Measurements from ENCODE around the gene DIDO1.

Gene DIDO1

DNA sequence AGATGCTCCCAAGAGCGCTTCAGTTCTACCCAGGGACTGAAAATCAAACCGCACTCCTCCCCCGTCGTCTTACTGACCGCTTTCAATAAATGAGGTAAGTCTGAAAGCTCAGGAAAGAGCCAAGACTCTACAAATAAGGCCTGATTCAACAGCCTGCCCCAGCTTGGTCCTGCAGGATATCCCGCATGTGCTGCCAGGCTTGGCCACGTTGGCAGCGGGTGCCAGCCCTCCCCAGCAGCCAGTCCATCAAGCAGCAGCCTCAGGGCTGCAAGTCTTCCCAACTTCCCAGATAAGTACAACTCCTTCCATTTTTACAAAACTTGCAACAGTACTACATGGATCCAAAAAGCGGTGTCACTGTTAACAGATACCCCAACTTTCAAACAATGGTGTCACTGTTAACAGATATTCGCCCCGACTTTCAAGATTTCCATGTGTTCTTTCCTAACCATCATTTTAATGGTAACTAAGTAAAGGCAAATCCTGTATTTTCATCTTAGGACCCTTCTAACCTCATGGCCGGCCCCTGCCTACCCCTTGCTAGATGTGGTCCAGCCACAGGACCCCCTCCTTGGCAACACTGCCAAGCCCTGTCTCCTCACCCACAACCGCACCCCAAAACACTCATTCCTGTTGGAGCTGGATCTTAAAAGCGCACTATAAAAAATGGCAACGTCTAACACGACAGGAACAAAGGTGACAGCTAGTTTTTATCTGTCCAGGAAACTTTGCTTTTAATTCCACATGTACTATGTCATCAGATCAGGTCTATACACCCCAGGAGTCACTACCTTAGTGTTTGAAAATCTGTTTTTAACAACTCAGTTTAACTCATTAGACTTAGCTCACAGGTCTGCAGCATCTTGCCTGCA is 28.0 kb downstream of the DIDO1 start:
- Histone ChIP-seq H3K4me3 (ENCODE audit: low read length) (no peak overlapping the region), H3K9ac (ENCODE audit: low read length) (no peak overlapping the region), H3K27me3 (ENCODE audit: control insufficient read depth, insufficient read depth, low read length) (no peaks in the 10 kb centered on the region), H3K36me3 (ENCODE audit: control insufficient read depth, insufficient read depth, low read length) (peaks cover 20% of the 10 kb centered on the region), H3K9me3 (ENCODE audit: control insufficient read depth, low read length) (no peaks in the 10 kb centered on the region), H3K4me1 (ENCODE audit: control insufficient read depth, insufficient read depth, low read length) (peaks cover 41% of the 10 kb centered on the region)

DNA sequence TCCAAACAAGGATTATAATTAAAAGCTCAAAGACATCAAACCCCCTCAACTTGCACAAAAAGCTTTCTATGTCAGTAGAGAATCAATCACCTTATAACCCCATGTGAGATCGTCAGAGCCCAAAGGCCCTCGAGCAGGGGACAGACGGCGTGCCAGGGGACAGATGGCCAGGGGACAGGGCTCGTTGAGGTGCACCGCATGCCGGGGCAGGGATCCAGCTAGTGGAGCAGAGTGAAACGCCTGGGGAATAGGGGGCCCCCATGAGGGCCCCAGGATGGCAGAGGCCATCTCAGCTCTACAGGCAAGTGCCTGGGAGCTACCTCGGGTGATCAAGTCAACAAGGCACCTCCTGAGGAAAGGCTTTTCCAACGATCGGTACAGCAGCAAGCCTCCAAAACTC is 28.6 kb downstream of the DIDO1 start:
- H3K36me3 ChIP-seq (ENCODE audit: control insufficient read depth, insufficient read depth, low read length), result peaks cover 27% of the 10 kb centered on the region
- H3K4me3 ChIP-seq (ENCODE audit: low read length), result no peak overlapping the region
- H3K27me3 ChIP-seq (ENCODE audit: control insufficient read depth, insufficient read depth, low read length), result no peaks in the 10 kb centered on the region
- H3K9ac ChIP-seq (ENCODE audit: low read length), result no peak overlapping the region
- no peaks in the 10 kb centered on the region for H3K9me3 ChIP-seq (ENCODE audit: control insufficient read depth, low read length)
- H3K4me1 ChIP-seq (ENCODE audit: control insufficient read depth, insufficient read depth, low read length), result peaks cover 41% of the 10 kb centered on the region

DNA sequence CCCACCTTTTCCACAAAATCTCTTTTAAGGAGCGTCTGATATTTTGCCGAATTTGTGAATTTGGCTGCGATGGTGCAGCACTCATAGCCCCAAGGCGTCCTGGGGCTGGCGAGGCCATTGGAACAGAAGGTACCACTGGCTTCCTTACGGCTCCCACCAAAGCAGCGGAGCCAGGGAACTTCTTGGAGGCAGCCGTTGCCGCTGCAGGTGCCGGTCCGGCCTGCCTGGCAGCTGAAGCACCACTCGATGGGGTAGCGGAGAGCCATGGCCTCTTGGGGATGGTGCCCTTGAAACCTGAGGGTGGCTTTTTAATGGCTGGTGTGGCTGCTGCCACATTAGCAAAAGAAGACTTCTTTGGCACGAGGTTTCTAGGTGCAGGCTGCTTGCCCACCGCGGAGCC is 29.8 kb downstream of the DIDO1 start:
- Histone ChIP-seq H3K4me1 (ENCODE audit: control insufficient read depth, insufficient read depth, low read length) (peaks cover 41% of the 10 kb centered on the region), H3K4me3 (ENCODE audit: low read length) (no peak overlapping the region), H3K27me3 (ENCODE audit: control insufficient read depth, insufficient read depth, low read length) (no peaks in the 10 kb centered on the region), H3K9ac (ENCODE audit: low read length) (no peak overlapping the region), H3K9me3 (ENCODE audit: control insufficient read depth, low read length) (no peaks in the 10 kb centered on the region), H3K36me3 (ENCODE audit: control insufficient read depth, insufficient read depth, low read length) (peaks cover 34% of the 10 kb centered on the region)

DNA sequence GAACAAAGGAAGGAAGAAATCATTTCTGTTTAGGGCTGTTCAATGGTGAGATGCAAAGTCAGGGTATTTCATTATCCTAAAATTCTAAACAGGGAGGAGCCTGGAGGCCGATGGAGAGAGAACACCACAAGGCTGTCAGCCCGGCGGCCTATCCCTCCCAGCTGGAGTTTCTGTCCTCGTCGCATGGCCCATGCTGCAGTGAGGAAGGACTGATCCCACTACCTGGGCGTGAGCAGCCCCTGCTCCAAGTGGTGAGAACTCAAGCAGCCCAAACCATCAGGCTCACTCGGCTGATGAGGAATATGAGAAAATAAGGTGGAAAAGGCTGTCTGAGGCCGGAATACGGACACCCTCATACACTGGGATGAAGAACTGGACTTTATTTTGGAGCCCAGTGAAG is 30.8 kb downstream of the DIDO1 start:
- peaks cover 32% of the 10 kb centered on the region for H3K4me1 ChIP-seq (ENCODE audit: control insufficient read depth, insufficient read depth, low read length)
- H3K9ac ChIP-seq (ENCODE audit: low read length), result no peak overlapping the region
- no peak overlapping the region for H3K4me3 ChIP-seq (ENCODE audit: low read length)
- peaks cover 38% of the 10 kb centered on the region for H3K36me3 ChIP-seq (ENCODE audit: control insufficient read depth, insufficient read depth, low read length)
- no peaks in the 10 kb centered on the region for H3K9me3 ChIP-seq (ENCODE audit: control insufficient read depth, low read length)
- no peaks in the 10 kb centered on the region for H3K27me3 ChIP-seq (ENCODE audit: control insufficient read depth, insufficient read depth, low read length)

DNA sequence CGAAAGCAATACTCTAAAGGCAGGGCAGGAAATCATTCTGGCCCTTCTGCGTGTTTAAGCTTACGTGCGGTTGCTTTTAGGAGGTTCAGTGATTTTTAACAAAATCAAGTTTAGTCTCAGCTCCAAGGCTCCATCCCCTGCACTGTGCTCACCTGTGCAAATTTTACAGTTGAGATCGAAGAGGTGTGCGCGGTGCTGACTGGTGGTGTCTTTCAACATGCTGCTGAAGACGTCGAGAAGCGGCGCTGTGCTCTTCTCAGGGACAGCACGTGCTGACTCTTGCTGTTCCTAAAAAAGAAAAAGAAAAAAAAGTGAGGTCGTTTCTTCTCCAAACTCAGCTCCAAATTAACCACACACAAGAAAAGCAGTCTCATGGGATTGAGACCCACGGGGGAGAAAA is 32.0 kb downstream of the DIDO1 start:
- Histone ChIP-seq H3K4me3 (ENCODE audit: low read length) (no peak overlapping the region), H3K9ac (ENCODE audit: low read length) (no peak overlapping the region), H3K9me3 (ENCODE audit: control insufficient read depth, low read length) (no peaks in the 10 kb centered on the region), H3K4me1 (ENCODE audit: control insufficient read depth, insufficient read depth, low read length) (peaks cover 19% of the 10 kb centered on the region), H3K27me3 (ENCODE audit: control insufficient read depth, insufficient read depth, low read length) (no peaks in the 10 kb centered on the region), H3K36me3 (ENCODE audit: control insufficient read depth, insufficient read depth, low read length) (peaks cover 45% of the 10 kb centered on the region)

- Histone ChIP-seq H3K36me3 (ENCODE audit: control insufficient read depth, insufficient read depth, low read length) (peaks cover 50% of the 10 kb centered on the region), H3K4me3 (ENCODE audit: low read length) (no peak overlapping the region), H3K9me3 (ENCODE audit: control insufficient read depth, low read length) (no peaks in the 10 kb centered on the region), H3K27me3 (ENCODE audit: control insufficient read depth, insufficient read depth, low read length) (no peaks in the 10 kb centered on the region), H3K4me1 (ENCODE audit: control insufficient read depth, insufficient read depth, low read length) (peaks cover 13% of the 10 kb centered on the region), H3K9ac (ENCODE audit: low read length) (no peak overlapping the region)
Measured at GRCh38 chr20:62893700-62894099, 32.6 kb downstream of the DIDO1 start.

DNA sequence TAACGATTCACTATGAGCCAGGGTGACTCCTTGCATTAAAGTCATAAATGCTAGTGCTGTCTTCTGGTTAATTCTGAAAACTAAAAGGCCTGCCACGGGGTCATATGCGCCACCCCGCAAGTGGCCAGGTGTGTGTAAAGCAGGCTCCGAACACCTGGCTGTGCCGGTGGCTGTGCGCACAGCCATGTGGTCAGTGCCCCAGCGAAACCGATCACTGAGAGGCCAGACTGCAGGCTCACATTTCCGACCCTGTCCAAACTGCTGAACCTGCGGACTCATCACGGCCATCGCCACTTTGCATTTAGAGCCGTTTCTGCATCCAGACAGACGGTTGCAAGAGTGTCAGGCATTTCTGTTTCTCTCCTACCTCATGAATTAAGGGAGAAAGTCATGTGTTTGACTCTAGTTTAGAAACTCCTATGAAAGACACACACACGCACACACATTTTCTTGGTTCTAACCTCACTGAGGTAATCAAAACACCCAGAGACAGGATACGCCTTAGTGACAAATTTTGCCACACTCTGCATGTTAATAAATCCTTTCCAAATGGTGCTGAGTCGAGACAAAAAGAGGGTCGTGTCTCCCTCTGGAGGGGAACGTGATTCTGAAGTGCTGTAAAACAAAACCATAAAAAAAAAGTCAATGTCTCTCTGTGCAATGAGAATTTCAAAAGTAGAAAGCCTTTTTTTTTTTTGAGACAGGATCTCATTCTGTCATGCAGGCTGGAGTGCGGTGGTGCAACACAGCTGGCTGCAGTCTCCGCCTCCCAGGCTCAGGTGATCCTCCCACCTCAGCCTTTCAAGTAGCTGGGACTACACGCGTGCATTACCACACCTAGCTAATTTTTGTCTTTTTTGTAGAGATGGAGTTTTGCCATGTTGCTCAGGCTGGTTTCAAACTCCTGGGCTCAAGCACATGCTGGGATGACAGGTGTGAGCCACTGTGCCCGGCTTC is 33.7 kb downstream of the DIDO1 start:
- Histone ChIP-seq H3K27me3 (ENCODE audit: control insufficient read depth, insufficient read depth, low read length) (no peaks in the 10 kb centered on the region), H3K4me3 (ENCODE audit: low read length) (no peak overlapping the region), H3K9me3 (ENCODE audit: control insufficient read depth, low read length) (no peaks in the 10 kb centered on the region), H3K4me1 (ENCODE audit: control insufficient read depth, insufficient read depth, low read length) (peaks cover 3% of the 10 kb centered on the region), H3K36me3 (ENCODE audit: control insufficient read depth, insufficient read depth, low read length) (peaks cover 58% of the 10 kb centered on the region), H3K9ac (ENCODE audit: low read length) (no peak overlapping the region)

DNA sequence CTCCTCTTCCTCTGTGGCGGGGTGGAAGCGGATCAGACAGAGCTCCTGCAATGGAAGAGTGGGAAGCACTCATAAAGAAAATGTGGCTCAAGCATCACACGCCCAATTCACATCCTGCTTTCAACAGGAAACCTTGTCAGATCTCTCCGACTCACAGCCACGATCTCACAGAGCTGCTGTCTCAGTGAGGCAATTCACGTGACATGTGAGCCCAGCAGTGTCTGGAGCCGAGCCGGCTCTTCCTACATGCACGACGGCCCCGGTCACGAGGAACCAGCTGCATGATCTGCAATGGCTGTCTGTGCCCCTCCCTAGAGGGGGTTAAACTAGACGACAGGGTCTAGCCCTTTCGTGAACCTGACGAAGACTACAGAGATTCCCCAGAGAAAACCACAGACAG is 35.2 kb downstream of the DIDO1 start:
- H3K4me3 ChIP-seq (ENCODE audit: low read length), result no peak overlapping the region
- no peak overlapping the region for H3K9ac ChIP-seq (ENCODE audit: low read length)
- H3K27me3 ChIP-seq (ENCODE audit: control insufficient read depth, insufficient read depth, low read length), result no peaks in the 10 kb centered on the region
- no peaks in the 10 kb centered on the region for H3K4me1 ChIP-seq (ENCODE audit: control insufficient read depth, insufficient read depth, low read length)
- no peaks in the 10 kb centered on the region for H3K9me3 ChIP-seq (ENCODE audit: control insufficient read depth, low read length)
- peaks cover 55% of the 10 kb centered on the region for H3K36me3 ChIP-seq (ENCODE audit: control insufficient read depth, insufficient read depth, low read length)

DNA sequence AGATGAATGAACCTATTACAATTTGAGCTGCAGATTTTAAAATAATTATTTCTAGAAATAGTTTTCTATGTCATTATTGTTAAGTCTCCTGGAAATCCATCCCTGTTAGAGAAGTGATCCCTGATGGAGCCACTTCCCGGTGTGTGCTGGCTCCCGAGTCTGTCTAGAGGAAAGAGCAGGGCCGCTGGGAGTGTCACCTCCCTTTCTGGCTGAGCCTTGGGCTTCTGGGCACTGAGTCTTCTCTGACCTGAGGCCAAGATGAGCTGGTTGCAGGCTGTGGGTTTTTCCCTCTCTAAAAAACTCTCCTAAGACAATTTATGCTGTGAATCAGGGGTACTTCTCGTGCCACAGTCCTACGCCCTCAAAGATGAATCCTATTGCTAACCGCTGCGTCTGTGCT is 35.9 kb downstream of the DIDO1 start:
- H3K9me3 ChIP-seq (ENCODE audit: control insufficient read depth, low read length), result no peaks in the 10 kb centered on the region
- H3K4me3 ChIP-seq (ENCODE audit: low read length), result no peak overlapping the region
- no peaks in the 10 kb centered on the region for H3K27me3 ChIP-seq (ENCODE audit: control insufficient read depth, insufficient read depth, low read length)
- no peak overlapping the region for H3K9ac ChIP-seq (ENCODE audit: low read length)
- H3K36me3 ChIP-seq (ENCODE audit: control insufficient read depth, insufficient read depth, low read length), result peaks cover 52% of the 10 kb centered on the region
- H3K4me1 ChIP-seq (ENCODE audit: control insufficient read depth, insufficient read depth, low read length), result no peaks in the 10 kb centered on the region

- no peaks in the 10 kb centered on the region for H3K4me1 ChIP-seq (ENCODE audit: control insufficient read depth, insufficient read depth, low read length)
- no peak overlapping the region for H3K9ac ChIP-seq (ENCODE audit: low read length)
- H3K4me3 ChIP-seq (ENCODE audit: low read length), result no peak overlapping the region
- peaks cover 52% of the 10 kb centered on the region for H3K36me3 ChIP-seq (ENCODE audit: control insufficient read depth, insufficient read depth, low read length)
- no peaks in the 10 kb centered on the region for H3K9me3 ChIP-seq (ENCODE audit: control insufficient read depth, low read length)
- no peaks in the 10 kb centered on the region for H3K27me3 ChIP-seq (ENCODE audit: control insufficient read depth, insufficient read depth, low read length)
Measured at GRCh38 chr20:62889871-62890270, 36.4 kb downstream of the DIDO1 start.

DNA sequence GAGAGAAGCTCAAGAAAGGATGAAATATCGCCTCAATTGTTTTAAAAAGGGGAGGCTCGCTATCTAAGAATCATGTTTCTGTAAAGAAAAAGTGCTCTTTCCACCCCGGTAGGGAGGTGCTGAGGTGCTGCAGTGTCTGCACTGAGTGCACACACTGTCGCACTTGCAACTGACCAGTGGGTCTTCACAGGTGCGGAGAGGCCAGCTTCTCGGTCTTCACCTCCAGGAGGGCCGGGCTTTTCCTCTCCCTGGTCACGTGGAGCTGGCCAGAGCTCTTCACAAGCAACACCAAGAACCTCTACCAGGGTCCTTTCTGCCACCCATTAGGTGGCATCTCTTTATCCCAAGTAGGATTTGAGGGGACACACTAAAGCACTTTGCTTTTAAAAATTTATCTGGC is 36.9 kb downstream of the DIDO1 start:
- Histone ChIP-seq H3K27me3 (ENCODE audit: control insufficient read depth, insufficient read depth, low read length) (no peaks in the 10 kb centered on the region), H3K4me1 (ENCODE audit: control insufficient read depth, insufficient read depth, low read length) (no peaks in the 10 kb centered on the region), H3K9me3 (ENCODE audit: control insufficient read depth, low read length) (no peaks in the 10 kb centered on the region), H3K9ac (ENCODE audit: low read length) (no peak overlapping the region), H3K4me3 (ENCODE audit: low read length) (no peak overlapping the region), H3K36me3 (ENCODE audit: control insufficient read depth, insufficient read depth, low read length) (peaks cover 49% of the 10 kb centered on the region)

DNA sequence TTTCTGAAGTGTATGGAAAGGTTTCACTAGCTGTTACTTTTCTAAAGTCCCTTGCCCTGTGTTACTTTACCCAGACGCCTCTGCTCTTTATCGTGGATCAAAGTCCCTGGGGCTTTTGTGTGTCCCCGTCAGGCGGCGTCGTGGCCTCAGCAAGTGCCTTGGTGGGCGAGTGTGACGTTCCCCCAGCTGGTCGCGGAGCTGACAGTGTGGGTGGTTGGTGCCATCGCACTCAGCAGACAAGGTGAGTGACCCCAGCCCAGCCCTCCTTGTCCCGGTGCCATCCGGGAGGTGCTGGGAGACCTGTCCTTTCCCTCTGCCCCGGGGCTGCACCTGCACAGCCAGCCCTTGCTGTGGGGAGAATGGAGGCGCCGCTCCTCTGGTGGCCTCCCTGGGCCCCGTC is 37.4 kb downstream of the DIDO1 start:
- H3K27me3 ChIP-seq (ENCODE audit: control insufficient read depth, insufficient read depth, low read length), result no peaks in the 10 kb centered on the region
- H3K4me3 ChIP-seq (ENCODE audit: low read length), result no peak overlapping the region
- H3K36me3 ChIP-seq (ENCODE audit: control insufficient read depth, insufficient read depth, low read length), result peaks cover 44% of the 10 kb centered on the region
- H3K9ac ChIP-seq (ENCODE audit: low read length), result no peak overlapping the region
- no peaks in the 10 kb centered on the region for H3K9me3 ChIP-seq (ENCODE audit: control insufficient read depth, low read length)
- no peaks in the 10 kb centered on the region for H3K4me1 ChIP-seq (ENCODE audit: control insufficient read depth, insufficient read depth, low read length)

All from mucosa of stomach (tissue), 1 donor.